ENCODE data around the gene MAEA.

The MAEA gene

DNA sequence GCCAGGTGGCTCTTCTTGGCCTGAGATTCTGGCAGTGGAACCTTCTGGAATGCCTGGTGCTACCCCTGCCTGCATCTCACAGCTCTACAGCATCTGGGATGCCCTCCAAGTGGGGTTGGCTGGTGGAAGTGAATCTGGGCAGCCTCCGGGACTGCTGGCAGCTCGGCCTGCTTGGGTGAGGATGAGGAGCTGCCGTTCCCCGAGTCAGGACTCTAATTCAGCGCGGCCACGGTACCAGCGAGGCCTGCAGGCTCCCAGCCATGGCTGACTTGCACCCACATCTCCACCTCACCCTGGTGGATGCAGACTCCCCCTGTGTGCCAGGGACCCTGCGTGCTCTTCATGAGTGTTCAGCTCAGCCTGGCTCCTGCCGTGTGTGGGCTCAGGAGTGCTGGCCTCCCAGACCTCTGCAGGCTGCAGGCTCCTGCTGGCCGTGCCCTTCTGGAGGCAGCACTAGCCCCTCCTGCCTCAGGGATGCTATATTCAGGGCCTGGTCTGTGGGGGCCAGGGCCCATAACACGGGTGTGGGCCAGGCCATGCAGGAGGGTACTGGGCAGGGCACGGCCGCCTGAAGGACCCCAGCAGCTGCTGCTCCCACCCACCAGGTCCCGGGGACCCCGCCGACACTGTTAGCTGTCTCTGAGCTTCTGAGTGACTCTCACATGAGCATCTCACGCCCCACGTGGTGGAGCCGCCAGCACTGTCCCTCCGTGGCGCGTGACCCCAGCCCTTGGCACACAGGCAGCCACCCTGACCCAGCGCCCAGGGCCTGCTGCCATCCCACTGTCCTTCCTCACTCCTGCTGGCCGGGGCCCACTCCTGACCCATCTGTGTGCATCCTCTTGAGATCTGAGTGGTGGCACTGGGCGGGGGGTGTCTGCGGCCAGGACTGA is 67.9 kb downstream of the MAEA start:
- Histone ChIP-seq H3K4me3 (ENCODE audit: low read length) (no peak overlapping the region), H3F3A (ENCODE audit: control insufficient read depth, insufficient read depth) (no peaks in the 10 kb centered on the region), H3K9me2 (replicated peaks; ENCODE audit: control insufficient read depth, low read length) (no peaks in the 10 kb centered on the region), H3K79me2 (ENCODE audit: control insufficient read depth, low read length) (no peaks in the 10 kb centered on the region), H3K27ac (ENCODE audit: low read depth, low read length) (no peak overlapping the region), H3K9me3 (ENCODE audit: control insufficient read depth, insufficient read depth, low read length) (no peaks in the 10 kb centered on the region), H3K4me1 (ENCODE audit: control insufficient read depth, low read length) (no peaks in the 10 kb centered on the region), H3K4me2 (ENCODE audit: low read length) (no peak overlapping the region), H3K27me3 (ENCODE audit: control insufficient read depth, low read length) (no peaks in the 10 kb centered on the region), H3K36me3 (ENCODE audit: control insufficient read depth, low read length) (peaks cover 7% of the 10 kb centered on the region; the same call in 1 of the 2 replicates), H4K20me1 (ENCODE audit: control insufficient read depth, insufficient read depth, low read depth, low read length) (no peaks in the 10 kb centered on the region)
- TF ChIP-seq, protein P1, sequence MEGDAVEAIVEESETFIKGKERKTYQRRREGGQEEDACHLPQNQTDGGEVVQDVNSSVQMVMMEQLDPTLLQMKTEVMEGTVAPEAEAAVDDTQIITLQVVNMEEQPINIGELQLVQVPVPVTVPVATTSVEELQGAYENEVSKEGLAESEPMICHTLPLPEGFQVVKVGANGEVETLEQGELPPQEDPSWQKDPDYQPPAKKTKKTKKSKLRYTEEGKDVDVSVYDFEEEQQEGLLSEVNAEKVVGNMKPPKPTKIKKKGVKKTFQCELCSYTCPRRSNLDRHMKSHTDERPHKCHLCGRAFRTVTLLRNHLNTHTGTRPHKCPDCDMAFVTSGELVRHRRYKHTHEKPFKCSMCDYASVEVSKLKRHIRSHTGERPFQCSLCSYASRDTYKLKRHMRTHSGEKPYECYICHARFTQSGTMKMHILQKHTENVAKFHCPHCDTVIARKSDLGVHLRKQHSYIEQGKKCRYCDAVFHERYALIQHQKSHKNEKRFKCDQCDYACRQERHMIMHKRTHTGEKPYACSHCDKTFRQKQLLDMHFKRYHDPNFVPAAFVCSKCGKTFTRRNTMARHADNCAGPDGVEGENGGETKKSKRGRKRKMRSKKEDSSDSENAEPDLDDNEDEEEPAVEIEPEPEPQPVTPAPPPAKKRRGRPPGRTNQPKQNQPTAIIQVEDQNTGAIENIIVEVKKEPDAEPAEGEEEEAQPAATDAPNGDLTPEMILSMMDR (IDR thresholded peaks at IDR 0.05; ENCODE audit: low read depth, low read length, poor library complexity, severe bottlenecking), result no peak
- no peak for TF ChIP-seq EZH2phosphoT487 (IDR thresholded peaks at IDR 0.05; ENCODE audit: borderline replicate concordance, low read length)

GRCh38 chr4:1358421-1359143 is 68.9 kb downstream of the MAEA start:
- Histone ChIP-seq H3F3A (ENCODE audit: control insufficient read depth, insufficient read depth) (no peaks in the 10 kb centered on the region), H3K36me3 (ENCODE audit: control insufficient read depth, low read length) (peaks cover 5% of the 10 kb centered on the region; the same call in 1 of the 2 replicates), H3K9me2 (replicated peaks; ENCODE audit: control insufficient read depth, low read length) (no peaks in the 10 kb centered on the region), H4K20me1 (ENCODE audit: control insufficient read depth, insufficient read depth, low read depth, low read length) (no peaks in the 10 kb centered on the region), H3K4me3 (ENCODE audit: low read length) (no peak overlapping the region), H3K9me3 (ENCODE audit: control insufficient read depth, insufficient read depth, low read length) (no peaks in the 10 kb centered on the region), H3K27me3 (ENCODE audit: control insufficient read depth, low read length) (no peaks in the 10 kb centered on the region), H3K4me2 (ENCODE audit: low read length) (no peak overlapping the region), H3K4me1 (ENCODE audit: control insufficient read depth, low read length) (no peaks in the 10 kb centered on the region), H3K27ac (ENCODE audit: low read depth, low read length) (no peak overlapping the region), H3K79me2 (ENCODE audit: control insufficient read depth, low read length) (no peaks in the 10 kb centered on the region)
- no peak for TF ChIP-seq EZH2phosphoT487 (IDR thresholded peaks at IDR 0.05; ENCODE audit: borderline replicate concordance, low read length)
- TF ChIP-seq, protein P1 (IDR thresholded peaks at IDR 0.05; ENCODE audit: low read depth, low read length, poor library complexity, severe bottlenecking), result no peak

GRCh38 chr4:1359144-1359501 is 69.4 kb downstream of the MAEA start:
- TF ChIP-seq EZH2phosphoT487 (IDR thresholded peaks at IDR 0.05; ENCODE audit: borderline replicate concordance, low read length), result no peak
- TF ChIP-seq, protein P1 (IDR thresholded peaks at IDR 0.05; ENCODE audit: low read depth, low read length, poor library complexity, severe bottlenecking), result no peak
- Histone ChIP-seq H4K20me1 (ENCODE audit: control insufficient read depth, insufficient read depth, low read depth, low read length) (no peaks in the 10 kb centered on the region), H3K4me2 (ENCODE audit: low read length) (no peak overlapping the region), H3K4me1 (ENCODE audit: control insufficient read depth, low read length) (no peaks in the 10 kb centered on the region), H3K9me2 (replicated peaks; ENCODE audit: control insufficient read depth, low read length) (no peaks in the 10 kb centered on the region), H3K9me3 (ENCODE audit: control insufficient read depth, insufficient read depth, low read length) (no peaks in the 10 kb centered on the region), H3K27me3 (ENCODE audit: control insufficient read depth, low read length) (no peaks in the 10 kb centered on the region), H3K27ac (ENCODE audit: low read depth, low read length) (no peak overlapping the region), H3K4me3 (ENCODE audit: low read length) (no peak overlapping the region), H3F3A (ENCODE audit: control insufficient read depth, insufficient read depth) (no peaks in the 10 kb centered on the region), H3K36me3 (ENCODE audit: control insufficient read depth, low read length) (peaks cover 5% of the 10 kb centered on the region; the same call in 1 of the 2 replicates), H3K79me2 (ENCODE audit: control insufficient read depth, low read length) (no peaks in the 10 kb centered on the region)

Data from DOHH2 (cell line).